ENCODE results near the gene C1RL.
"Not testable (repeated sequence)": the region's sequence is repeated elsewhere in the genome, so short reads cannot be mapped to it uniquely, and the experiment has no call there.

Gene C1RL

DNA sequence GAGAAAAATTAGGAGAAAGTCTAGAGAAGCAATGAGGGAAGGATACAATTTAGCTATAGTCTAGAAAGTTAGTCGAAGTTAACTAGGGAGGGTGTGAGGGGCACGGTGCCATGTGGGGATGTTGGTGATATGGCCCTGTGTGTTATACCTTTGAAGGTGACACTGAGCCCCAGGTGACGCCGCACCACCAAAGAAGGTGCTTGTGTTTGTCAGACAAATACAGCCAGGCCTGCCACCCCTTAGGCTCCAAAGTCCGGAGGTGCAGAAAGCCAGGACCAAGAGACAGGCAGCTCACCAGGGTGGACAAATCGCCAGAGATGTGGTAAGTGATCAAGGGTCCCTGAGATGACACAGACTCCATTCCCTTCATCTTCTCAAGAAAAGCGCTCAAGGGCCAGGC is 47.4 kb downstream of the C1RL start:
- no peak for DNase-seq (ENCODE audit: low read depth in 3 of 3)

DNA sequence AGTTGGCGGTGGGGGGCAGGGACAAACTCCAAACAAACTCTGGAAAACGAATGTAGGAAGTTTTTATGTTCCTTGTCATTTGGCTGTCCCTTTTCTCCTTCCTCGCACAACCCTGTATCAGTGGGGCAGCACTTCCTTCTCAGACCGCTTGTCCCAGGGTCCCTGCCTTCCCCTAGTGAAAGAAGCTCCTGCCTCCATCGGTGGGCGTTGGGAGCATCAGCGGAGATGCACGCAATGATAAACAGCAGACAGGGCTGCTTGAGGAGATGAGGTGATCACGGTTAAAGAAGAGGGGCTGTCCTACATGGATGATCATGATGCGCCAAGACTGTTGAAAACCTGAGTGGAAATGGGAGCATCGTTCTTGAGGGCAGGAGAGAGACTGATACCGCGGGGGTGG is 47.9 kb downstream of the C1RL start:
- DNase-seq (ENCODE audit: low read depth in 3 of 3) = no peak

DNA sequence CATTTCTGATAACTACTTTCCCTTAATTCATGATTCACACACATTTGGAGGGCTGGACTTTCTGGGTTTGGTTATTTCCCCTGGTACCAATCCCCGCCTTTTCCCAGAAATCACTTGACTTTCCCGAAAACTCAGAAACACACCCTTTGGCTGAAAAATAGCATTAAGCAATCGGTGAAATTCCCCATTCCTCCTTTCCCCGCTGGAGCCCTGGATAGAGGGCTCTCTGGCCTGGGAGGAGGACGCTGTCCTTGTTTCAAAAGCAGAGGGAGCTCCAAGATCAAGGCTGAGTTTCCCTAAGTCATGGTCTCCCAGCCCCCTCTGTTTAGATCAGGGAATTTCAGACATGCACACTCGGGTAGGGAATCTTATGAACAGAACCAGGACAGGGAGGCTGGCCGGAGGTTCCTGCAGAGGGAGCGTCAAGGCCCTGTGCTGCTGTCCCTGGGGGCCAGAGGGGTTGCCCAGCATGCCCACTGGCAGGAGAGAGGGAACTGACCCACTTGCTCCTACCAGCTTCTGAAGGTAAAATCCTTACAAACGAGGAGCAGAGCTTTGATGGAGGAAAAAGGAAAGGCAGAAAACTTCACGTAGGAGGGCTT is 48.6 kb downstream of the C1RL start, which contains the start of gene C1S:
C1S (plus strand) TSS at position 366 of the 602 bp plus-strand sequence. CDS start 1,195 bp downstream, outside the sequence.
- DNase-seq (ENCODE audit: low read depth in 3 of 3) = no peak

DNA sequence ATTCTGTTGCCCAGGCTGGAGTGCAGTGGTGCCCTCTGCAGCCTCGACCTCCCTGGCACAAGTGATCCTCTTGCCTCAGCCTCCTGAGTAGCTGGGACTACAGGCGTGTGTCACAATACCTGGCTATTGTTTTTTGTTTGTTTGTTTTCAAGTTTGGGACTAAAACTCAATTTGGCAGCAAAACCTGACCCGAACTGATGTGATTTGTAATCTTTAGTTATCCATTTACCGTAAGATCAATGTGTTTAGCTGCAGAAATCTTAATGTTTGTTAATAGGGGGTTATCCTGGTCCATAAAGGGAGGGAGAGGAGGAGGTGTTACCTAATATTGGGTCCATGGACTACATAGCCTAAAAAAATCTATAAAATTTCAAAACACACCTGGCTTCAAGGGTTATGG is 49.2 kb downstream of the C1RL start:
- no peak for DNase-seq (ENCODE audit: low read depth in 3 of 3)

DNA sequence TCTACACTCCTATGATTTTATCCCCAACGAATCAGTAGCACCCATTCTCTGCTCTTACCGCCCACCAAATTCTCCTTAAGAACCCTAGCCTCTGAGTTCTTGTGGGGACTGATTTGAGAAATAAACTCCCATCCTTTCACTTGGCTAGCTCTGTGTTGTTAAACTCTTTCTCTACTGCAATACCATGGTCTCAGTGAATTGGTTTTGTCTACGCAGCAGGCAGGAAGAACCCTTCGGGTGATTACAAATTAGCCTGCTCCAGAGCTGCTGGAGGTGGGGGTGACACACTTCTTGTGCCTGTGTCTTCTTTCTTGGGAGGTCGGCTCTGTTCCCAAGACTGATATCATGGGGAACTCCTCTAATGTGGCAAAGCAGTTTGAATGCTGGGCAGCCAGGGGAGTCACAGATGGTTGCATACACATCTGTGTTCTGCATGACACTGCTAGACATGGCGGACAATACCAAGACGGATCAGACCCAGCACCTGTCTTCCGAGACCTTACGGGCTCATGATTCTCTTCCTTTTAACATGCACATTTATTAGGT is 50.1 kb downstream of the C1RL start:
- no peak for DNase-seq (ENCODE audit: low read depth in 3 of 3)

DNA sequence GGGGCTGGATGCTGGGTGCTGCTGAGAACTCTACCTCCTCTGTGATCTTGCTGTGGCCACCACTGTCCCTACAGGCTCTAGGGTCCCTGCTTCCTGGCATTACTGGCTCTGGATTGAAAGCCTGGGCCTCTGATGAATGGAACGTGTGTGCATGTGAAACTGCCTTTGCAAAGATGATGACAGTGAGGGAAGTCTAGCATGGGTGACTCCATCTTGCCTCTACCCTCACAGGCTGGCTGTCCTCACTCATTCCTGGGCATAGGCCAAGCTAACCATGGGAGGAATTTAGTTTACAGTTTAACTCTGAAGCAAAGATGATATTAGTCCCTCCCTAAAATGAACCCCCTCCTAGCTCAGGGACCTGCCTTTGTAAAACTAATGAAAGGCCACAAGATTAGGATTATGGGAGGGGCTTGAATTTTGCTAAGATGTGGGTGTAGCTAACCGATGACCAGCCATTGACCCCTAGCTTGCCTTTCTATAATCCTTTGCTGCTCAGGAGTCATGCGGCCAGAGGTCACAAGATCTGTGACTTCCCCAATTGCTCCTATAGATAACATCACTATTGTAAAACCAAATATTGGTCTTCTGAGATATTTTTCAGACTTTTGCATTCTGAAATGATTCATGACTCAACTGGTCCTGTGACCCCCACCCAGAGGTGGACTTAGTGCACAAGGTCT is 50.7 kb downstream of the C1RL start:
- no peak for DNase-seq (ENCODE audit: low read depth in 3 of 3)

DNA sequence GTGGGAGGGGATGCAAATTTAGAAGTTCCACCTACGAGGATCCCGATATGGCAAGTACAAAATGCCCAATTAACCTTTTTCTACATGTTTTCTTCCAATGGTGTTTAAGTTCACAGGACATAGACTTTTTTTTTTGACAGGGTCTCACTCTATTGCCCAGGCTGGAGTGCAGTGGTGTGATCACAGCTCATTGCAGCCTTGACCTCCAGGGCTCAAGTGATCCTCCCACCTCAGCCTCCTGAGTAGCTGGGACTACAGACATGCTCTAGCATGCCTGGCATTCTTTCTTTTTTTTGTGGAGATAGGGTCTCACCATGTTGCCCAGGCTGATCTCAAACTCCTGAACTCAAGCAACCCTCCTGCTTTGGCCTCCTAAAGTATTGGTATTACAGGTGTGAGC is 53.3 kb downstream of the C1RL start:
- not testable (repeated sequence) for DNase-seq (ENCODE audit: low read depth in 3 of 3)

DNA sequence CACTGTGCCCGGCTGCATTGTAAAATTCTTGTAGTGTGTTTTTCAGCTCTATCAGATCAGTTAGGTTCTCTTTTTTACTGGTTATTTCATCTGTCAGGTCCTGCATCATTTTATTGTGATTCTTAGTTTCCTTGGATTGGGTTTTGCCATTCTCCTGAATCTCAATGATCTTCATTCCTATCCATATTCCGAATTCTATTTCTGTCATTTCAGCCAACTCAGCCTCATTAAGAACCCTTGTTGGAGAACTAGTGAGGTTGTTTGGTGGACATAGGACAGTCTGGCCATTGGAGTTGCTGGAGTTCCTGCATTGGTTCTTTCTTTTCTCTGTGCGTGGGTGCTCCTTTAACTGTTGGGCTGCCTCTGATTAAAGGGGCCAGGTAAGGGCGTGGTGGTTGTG is 54.1 kb downstream of the C1RL start:
- DNase-seq (ENCODE audit: low read depth in 3 of 3) = no peak

DNA sequence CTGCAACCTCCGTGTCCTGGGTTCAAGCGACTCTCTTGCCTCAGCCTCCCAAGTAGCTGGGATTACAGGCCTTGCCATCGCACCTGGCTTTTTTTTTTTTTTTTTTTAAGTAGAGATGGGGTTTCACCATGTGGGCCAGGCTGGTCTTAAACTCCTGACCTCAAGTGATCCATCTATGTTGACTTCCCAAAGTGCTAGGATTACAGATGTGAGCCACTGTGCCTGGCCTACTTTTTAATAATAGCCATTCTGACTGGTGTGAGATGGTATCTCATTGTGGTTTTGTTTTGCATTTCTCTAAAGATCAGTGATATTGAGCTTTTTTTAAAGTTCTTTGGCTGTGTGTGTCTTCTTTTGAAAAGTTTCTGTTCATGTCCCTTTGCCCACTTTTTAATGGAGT is 59.0 kb downstream of the C1RL start:
- DNase-seq (ENCODE audit: low read depth in 3 of 3) = not testable (repeated sequence)

DNA sequence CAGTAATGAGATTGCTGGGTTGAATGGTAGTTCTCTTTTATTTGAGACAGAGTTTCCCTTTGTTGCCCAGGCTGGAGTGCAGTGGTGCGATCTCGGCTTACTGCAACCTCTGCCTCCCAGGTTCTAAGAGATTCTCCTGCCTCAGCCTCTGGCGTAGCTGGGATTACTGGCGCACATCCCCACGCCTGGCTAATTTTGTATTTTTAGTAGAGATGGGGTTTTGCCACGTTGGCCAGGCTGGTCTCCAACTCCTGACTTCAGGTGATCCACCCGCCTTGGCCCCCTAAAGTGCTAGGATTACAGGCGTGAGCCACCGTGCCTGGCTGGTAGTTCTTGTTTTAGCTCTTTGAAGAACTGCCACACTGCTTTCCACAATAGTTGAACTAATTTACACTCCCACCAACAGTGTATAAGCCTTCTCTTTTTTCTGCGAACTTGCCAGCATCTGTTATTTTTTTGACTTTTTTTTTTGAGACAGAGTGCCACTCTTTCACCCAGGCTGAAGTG is 59.5 kb downstream of the C1RL start:
- not testable (repeated sequence) for DNase-seq (ENCODE audit: low read depth in 3 of 3)

DNA sequence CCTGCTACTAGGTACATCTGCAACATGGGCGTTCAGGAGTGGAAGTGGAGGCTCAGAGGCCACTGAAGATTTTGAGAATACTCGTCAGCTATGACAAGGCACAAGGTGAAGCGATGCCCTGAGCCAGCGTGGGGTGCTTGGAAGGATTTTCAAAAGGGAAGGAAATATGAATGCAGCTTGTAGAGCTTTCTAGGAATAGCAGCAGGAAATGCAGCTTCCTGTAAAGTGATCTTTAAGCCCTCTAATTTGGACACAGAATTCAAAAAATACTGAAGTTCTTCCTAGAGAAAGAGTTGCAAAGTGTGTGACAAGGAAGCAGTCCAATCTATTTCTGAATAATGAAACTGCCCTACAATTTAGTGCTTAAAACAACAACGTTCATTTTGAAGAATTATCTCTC is 61.7 kb downstream of the C1RL start:
- no peak for DNase-seq (ENCODE audit: low read depth in 3 of 3)

DNA sequence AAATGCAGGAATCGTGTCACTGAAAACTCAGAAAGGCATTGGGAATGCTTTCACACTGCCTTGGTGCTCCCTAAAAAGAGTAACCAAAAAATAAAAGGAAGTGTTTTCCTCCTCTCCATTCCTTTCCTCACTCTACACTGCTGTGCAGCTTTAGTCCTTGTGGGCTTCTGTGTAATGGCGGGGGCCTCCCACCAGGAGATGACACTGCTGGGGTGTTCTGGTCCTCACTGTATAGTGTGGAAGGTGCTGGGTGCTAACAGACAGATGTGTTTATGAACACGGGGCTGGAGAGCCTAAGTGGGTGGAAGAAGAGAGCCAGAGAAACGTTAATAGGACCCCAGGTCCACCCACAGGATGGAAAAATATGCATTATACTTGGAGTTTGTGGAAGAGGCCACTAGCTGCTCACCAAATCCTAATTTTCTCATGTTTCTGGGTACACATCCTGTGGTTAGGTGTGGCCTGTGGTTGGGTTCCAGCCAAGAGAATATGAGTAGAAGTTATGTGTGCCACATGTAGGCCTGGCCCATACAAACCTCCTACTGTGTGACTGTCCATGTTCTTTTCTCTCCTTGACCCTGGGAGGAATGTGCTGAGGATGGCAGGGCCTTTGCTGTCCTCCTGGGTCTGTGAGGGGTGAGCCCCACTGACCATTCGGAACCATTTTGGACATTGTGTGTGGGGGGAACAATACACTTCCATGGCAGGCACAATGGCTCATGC is 62.5 kb downstream of the C1RL start:
- no peak for DNase-seq (ENCODE audit: low read depth in 3 of 3)

DNA sequence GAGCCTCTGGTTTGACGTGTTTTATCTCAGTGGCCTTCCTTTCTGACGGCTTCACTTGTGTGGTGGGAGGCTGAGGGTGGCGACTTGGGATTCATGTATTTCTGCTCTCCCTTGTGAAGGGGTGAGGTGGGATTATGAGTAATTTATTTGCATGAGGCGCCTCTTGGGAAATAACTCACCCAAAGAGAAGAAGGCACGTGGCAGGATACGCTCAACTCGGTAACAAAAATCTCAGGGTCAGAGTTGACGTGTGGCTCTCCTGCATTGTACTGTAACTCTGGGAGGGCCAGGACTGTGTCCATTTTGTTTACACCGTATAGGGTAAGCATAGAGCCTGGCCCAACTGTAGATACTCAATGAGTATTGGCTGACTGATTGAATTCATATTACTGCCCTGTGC is 63.1 kb downstream of the C1RL start:
- no peak for DNase-seq (ENCODE audit: low read depth in 3 of 3)
